Pulmonary artery endothelial cell (primary cell): ENCODE data around the gene CCBE1. TPM values are rescaled to one million over a fixed set of nuclear protein-coding genes. Genes with fewer than 3 reads are reported as not detected.
"Not testable (repeated sequence)": the region's sequence is repeated elsewhere in the genome, so short reads cannot be mapped to it uniquely, and the experiment has no call there.

Experiments
- DNase-seq: peaks from one replicate; pipeline ENCODE4 v3.0.0-alpha.2; 2011; ENCODE audit warnings: low read depth, low spot score
- total RNA-seq: library from RNA; depleted of rRNA; stranded (reverse); fragments of >200 nt; gene quantifications from 2 replicates; pipeline ENCODE4 v1.2.3, GENCODE V29; 2014

The CCBE1 gene
- total RNA-seq, 1 donor from 2014 or later = 2.4 TPM

DNA sequence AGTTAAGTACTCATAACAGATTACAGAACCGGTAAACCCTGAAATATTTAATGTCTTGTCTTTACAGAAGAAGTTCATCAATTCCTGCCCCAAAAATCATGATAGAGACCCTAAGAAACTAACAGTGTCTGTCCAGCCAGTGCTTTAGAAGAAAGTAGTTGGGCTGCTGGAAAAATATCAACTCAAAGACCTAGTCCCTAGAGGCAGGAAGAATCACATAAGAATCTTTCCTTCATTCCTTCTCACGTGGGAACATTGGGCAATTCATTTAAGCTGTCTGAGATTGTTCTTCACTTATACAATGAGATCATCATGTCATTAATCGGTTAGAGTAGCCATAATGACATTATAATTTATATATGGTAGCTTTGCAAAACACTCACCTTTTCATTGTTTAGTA, 156.4 kb downstream of the CCBE1 start:
- no peak for DNase-seq

DNA sequence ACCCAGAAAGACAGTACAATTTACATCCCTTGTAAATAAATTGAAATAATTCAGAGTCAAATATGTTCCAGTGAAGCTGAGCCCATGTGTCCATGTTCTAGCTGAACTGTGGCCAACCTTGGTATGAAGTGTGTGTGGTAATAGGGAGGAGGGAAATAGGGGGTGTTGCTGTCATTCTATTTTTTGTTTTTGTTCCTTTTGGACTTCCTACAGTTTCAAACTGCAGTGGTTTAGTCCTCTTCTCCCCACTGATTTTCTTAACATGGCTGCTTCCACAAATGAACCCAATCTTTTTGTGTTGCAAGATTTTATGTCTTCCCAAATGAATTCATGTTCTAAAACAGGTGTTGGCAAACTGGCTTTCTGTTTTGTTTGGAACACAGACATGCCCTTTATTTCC, 156.9 kb downstream of the CCBE1 start:
- no peak for DNase-seq

DNA sequence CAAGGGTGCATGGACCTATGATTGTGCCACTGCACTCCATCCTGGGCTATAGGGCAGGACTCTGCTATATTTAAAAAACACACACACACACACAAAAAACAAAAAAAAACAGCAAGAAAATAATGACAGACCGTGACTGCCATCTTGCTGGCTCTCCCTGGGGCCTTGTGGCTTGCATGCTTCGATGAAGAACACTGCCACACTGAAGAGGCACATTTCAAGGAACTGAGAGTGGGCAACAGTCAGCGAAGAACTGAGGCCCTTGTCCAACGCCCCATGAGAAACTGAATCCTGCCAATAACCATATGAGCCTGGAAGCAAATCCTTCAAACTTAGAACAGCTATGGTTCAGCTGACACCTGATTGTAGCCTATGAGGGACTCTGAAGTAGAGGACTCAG, 158.1 kb downstream of the CCBE1 start:
- DNase-seq = no peak

DNA sequence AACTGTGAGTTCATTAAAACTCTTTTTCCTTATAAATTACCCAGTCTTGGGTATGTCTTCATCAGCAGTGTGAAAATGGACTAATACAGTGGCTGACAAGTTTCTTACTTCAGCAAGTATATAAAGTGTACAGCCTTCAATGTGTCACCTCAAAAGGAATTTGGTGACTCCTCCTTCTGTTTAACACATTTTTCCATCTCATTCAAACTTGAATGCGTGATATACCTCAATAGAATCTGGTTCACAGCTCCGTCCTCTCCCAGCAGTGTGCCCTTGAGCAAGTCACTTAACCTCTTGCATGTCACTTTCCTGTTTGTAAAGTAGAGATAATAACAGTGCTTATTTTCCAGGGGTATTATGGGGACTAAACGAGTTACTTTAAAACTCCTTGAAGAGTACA, 159.6 kb downstream of the CCBE1 start:
- DNase-seq = no peak

DNA sequence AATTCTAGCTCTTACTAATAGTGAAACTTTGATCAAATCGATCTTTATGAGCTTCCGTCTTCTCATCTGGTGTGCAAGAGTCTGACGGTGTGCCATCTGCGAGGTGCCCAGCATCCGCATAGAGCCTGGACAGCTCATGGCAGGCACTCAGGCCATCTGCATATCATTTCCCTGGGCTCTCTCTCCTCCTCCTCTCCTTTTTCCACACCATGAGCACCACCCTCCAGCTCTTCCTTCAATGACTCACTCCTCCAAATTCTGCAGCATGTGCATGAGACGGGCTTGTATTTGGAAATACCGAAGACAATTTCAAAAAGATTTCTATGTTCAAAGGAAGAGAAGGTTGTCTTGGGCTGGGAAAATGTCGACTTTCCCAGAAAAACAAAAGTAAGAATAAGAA, 161.1 kb downstream of the CCBE1 start:
- no peak for DNase-seq

DNA sequence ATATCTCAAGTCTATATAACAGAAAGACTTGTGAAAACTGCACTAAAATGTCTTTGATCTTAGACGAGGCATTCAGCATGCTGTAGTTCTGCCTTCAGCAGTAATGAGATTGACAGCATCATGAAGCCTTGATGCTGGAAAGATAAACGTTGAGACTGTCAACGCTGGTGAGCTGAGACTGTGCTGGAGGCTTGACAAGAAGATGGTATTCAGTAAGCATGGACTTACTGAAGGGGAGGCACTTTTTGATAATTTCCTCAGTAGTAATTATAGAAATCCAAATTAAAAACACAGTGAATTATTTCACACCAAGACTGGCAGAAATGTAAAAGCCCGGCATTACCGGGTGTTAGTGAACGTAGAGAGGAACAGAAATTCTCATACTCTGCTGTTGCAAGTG, 162.2 kb downstream of the CCBE1 start:
- no peak for DNase-seq

DNA sequence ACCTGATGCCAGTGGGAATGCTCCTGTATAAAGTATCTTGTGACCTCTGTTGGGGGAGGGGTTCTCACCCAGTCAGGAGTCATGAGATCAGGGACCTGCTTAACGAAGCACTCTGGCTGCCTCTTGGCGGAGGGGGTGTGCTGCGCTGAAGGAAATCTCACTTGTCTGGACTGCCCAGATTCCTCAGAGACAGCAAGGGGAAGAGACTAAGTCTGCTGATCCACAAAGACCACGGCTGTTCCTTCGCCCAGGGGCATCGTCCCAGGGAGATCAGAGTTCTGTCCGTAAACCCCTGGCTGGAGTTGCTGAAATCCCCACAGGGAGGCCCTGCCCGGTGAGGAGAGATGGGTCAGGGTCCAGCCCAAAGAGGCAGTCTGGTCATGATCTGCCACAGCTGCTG, 168.4 kb downstream of the CCBE1 start:
- no peak for DNase-seq

DNA sequence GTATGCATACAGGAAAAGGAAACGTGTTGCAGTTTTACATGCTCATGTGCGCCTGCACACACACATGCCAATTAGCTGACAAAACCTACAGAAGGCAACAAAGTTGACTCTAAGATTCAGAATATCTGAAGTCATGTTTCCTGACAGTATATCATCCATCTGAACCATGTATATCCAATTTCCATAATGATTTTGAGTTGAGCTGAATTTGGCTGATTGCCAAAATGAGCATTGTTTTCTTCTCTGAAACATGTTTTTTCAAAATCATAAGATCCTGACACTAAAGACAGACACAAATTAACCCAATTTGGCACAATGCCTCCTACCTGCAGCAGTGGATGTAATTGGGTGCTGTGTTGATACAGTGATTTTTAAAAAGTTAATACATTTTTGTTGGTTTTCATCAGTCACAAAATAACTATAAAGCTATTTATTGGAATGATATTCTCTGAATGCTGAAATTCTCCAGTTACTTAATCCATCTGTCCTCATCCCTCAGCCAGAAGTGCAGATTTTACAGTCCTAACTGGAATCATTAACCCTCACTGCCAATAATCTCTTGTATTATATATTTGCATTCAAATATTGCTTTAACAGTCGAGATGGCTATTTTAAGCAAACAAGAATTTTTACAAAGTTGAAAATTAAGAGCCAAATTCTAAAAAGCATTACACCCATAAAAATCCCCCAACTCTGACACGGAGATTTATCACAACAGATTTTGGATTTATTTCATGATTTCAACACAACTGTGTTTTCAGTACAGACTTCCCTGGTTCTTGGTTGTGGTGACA, 176.5 kb downstream of the CCBE1 start:
- DNase-seq = no peak

DNA sequence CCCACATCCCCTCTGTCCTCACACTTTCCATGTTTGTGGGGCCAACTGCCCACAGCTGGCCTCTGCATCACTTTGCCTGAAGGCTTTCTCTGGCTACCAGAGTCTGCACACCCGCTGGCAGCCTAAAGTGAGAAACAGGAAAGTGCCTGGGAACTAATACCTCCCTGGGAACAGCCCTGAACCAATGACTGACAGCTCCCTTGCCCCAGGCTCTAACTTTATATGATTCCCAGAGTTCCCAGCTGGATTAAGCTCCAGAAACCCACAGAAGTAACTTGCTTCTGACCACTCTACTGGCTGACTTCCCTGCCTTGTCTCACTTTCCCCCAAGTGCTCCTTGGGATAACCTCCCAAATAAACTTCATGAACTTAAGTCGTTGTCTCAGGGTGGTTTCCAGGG, 178.5 kb downstream of the CCBE1 start:
- no peak for DNase-seq

DNA sequence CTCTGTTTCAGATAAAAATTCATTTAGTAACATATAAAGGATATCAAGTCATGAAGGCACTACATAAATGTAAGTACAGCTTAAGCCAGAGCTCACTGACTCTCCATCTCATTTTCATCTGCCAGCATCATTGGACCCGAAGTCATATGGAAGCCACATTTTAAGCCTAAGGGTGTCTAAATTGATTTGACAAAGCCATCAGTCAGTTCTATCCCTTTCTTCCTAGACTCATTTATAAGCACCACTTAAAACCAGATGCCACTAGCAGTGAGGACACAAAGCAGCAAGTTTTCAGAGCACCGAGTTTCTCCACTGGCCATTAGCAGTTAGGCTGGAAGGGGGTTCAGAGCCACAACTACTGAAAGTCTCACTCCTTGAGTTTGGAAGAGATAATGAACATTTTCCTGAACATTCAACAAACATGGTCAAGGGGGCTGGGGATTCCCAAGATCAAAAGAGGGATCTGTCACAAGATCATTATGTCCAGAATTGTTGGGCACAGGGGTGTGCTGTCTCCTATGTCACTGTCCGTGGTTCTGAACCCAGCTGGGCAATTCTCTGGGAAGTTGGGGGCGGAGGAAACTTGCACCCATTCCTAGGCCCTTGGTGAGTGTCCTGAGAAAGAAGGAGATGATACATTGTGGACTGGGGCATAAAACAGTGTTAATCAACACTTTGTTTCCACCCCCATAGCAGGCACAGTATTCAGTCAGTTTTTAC, 179.6 kb downstream of the CCBE1 start:
- no peak for DNase-seq

DNA sequence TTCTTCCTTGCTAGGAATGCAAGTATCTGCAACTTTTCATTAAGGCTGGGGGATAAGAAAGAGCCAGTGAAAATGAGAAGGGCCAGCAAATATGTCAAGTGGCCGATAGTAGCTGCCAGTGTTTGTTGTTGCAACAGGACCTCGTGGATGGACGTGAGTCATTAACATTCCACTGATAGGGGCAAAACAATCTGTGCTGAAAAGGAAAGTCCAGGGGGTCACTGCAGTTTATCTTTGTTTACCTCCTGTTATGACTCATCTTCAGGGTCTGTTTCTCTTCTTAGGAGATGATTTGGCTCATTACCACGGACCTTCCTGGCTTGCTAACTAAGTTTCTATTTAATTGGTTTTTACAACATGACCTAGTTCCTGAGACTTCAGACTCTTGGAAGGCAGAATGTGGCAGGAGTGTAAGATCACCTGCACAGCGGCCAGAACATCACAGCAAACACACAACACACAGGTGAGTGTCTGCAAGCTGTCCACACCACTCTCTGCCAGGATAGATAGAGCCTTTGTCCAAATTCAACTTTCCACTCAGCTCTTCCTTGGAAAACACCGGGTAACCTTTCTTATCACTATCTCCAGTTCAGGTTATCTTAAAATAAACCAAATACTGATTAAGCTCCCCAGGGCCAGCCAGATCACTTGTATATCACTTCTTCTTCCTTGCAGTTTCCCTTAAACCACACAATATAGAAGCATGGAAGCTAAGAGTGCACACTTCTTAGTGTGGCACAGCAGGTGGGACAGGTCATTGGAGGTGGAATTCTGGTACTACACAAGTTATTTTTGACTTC, 180.7 kb downstream of the CCBE1 start:
- peak; percentile 95 for DNase-seq

DNA sequence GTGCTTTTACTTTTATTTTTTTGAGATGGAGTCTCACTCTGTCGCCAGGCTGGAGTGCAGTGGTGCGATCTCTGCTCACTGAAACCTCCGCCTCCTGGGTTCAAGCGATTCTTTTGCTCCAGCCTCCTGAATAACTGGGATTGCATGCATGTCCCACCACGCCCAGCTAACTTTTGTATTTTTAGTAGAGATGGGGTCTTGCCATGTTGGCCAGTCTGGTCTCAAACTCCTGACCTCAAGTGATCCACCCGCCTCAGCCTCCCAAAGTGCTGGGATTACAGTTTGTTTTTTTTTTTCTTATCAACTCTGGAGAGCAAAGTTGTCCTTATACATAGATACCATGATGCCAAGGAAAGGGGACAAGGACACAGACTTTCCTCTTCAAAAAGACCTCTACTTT, 181.3 kb downstream of the CCBE1 start:
- DNase-seq = not testable (repeated sequence)

DNA sequence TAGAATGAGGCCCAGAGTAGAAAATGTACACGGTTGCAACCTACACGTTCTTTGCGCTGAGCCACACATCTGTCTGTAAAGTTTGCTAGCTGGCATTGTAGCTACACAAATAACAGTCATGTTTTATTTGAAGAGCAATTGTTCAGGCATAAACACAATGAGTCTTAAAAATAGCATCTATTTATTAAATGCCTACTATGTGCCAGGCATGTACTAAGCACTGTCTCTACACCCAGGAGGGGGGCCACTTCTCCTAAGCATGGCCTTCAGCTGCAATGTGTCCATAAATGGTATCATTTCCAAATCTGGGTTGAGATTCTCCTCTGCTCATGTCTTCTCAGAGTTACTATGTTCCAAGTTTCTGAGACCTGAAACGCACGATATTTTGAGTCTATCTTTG, 182.1 kb downstream of the CCBE1 start:
- DNase-seq = no peak

DNA sequence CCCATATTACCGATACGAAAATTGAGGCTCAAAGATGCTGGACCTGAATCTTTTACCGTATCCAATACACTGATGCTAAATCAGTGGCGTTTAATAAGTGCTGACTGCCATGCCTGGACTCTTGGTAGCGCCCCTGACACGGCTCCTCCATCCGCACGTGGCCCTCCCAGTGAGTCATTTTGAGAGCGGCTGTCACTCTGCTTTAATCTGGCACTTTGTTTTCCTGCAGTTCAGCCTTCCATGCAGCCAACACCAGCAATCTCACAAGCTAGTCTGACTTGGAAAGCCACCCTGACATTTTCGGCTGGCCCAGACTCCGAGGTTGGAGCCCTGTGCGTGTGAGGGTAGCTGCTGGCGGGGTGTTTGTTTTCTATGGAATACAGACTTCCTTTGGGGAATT, 183.0 kb downstream of the CCBE1 start:
- DNase-seq = peak; percentile 78

DNA sequence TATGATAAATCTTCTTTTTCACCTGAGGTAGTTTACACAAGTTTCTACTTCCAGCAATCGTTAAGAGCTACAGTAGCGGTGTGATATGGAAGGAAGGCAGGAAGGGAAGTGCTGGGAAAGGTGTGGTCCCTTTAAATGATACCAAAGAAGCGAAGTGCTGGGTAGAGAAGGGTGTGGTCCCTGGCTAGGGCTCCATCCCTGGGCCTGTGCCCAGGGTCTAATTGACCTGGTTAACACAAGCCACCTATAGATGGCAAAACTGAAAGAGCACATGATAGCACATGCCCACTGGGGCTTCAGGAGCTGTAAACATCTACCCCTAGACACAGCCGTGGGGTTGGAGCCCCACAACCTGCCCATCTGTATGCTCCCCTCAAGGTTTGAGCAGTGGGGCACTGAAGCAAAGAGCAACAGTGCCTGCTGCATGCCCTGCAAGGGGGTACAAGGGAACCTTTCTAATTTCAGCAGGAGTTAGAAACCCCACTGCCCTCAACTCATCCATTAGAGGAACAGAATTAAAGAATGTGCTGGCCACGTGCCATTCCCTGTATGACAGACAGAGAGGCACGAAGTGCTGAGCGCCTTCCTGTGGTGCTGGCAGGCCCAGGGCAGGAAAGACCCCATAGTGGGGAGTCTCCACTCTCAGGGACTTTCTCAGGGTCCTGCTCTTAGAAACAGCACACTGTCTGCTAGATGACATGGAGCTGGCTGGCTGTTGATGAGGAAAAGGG, 185.0 kb downstream of the CCBE1 start:
- no peak for DNase-seq

DNA sequence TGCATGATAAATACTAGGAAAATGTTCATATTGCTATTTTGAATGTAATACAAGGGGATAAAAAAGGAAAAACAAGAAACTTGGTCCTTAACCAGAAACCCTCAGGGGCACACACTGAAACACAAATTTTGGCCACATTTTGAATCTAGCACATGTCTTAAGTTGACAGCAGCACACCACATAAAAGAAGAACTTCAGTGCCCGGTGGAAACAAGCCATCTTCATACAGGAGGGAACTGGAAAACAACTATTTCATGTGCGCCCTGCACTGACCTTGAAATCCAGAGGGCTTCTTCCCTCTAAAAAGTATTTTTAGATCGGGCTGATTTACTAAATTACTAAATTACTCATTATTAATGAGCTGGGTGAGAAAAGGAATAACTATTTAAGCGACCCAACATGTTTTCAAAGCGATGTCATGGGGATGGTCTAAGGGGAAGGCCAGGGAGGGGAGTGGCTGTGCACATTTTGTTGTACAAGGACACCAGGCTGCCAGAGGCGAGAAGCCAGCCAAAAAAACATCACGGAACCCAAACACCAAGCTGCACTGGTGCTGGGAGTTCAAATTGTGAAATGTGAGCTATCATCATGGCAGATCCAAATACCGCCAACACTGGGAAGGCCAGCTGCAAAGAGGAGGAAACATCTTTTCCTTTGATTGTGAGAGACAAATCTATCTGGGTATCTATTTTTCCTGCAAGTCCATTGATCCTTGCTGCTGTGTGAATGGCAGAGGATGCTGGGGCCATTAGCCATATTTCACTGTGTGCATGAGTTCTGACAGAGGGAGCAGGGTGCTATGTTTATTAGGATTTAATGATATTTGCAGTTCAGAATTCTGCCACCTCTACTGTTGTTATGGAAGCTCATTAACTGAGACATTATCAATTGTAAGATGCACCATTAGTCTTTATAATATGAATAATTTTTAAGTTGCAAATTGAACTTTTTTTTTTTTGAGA, 187.5 kb downstream of the CCBE1 start:
- DNase-seq = no peak

DNA sequence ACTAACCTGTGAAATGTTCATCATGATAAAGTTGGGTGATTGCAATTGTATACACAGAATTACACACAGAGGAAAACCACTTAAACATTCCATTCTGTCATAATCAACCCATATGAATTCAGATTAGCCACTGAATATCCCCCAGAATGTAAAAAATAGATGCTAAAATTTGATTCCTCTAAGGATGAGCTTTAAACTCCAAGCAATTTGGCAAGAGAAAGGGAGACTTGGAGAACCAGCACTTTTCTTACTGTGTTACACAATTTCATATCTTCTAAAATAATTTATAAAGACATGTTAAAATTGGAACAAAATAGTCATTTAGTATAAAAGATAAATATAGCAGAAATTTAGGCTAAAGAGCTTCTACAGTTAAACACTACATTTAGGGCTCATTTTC, 191.9 kb downstream of the CCBE1 start:
- DNase-seq = no peak

DNA sequence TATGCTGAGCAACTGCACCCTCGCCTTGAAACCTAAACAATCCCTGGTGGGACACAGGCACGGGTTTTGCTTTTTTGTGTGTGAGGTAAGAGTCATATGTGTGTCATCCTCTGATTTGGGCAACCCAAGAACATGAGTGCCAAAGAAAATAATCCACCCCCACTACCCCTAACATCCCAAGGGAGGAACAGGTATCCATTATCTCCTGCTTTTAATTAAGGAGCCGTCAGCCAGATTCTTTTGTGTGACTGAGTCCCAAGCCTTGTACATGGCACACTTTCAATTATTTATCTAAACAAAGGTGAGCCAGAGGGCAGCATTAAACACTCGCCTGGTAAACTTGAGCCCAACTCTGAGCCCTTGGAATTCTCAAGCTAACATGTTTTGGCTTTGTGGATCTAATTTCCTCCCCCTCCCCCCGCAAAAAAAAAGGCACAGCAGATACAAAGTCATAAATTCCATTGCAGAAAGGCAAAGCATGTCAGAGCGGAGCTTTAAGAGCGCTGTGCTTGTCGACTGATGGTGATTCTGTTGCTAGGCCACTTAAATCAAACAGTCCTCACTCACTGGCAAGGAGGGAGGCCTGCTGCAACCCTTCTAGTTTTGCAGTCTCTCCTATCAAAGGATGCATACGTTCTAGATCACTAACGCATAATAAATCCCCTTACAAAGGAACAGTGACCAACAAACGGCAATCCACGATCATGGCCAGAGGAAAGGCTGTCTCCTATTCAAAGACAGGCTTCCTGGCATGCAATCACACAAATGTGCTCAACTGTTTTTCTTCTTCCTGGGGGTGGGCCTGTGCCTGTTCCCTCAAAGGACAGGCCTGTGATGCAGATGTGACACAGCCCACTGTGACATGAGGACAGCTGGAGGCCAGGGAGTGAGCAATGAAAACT, 194.7 kb downstream of the CCBE1 start:
- no peak for DNase-seq

DNA sequence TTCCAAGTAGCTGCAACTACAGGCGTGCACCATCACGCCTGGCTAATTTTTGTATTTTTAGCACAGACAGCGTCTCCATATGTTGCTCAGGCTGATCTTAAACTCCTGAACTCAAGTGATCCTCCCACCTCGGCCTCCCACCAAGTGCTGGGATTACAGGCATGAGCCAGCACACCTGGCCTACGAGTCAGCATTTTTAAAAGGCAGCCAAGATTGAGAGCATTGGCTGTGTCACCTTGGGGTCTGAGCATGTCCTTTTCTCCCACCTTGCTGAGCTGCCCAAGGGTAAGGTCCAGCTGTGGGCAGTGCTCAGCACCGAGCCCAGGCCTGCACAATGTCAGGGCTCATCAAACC, 195.3 kb downstream of the CCBE1 start:
- DNase-seq = no peak
